Rectal smooth muscle tissue (tissue), 1 donor: Measurements from ENCODE around the gene SETSIP.
"Not testable (repeated sequence)": the region's sequence is repeated elsewhere in the genome, so short reads cannot be mapped to it uniquely, and the experiment has no call there.

Experiments
- H3K27ac ChIP-seq: one replicate; pipeline ENCODE4 v1.7.0; 2013; ENCODE audit warnings: low read depth, low read length, inconsistent platforms
- H3K27me3 ChIP-seq: one replicate; pipeline ENCODE4 v1.7.0; 2013; ENCODE audit warnings: low read length; ENCODE audit not compliant: control insufficient read depth, insufficient read depth
- H3K36me3 ChIP-seq: one replicate; pipeline ENCODE4 v1.7.0; 2013; ENCODE audit warnings: low read length; ENCODE audit not compliant: control insufficient read depth, insufficient read depth
- H3K4me1 ChIP-seq: one replicate; pipeline ENCODE4 v1.7.0; 2013; ENCODE audit warnings: low read length; ENCODE audit not compliant: control insufficient read depth, insufficient read depth
- H3K4me3 ChIP-seq: one replicate; pipeline ENCODE4 v1.7.0; 2013; ENCODE audit warnings: low read length
- H3K9ac ChIP-seq: one replicate; pipeline ENCODE4 v1.7.0; 2013; ENCODE audit warnings: low read length

Gene SETSIP

GRCh38 chr1:92043621-92044020 is 31.6 kb downstream of the SETSIP start:
- Histone ChIP-seq H3K4me1 (no peaks in the 10 kb centered on the region), H3K9ac (no peak overlapping the region), H3K27ac (no peak overlapping the region), H3K27me3 (no peaks in the 10 kb centered on the region), H3K4me3 (no peak overlapping the region), H3K36me3 (no peaks in the 10 kb centered on the region)

GRCh38 chr1:92040971-92041370 is 34.2 kb downstream of the SETSIP start:
- H3K4me3 ChIP-seq = no peak overlapping the region
- H3K4me1 ChIP-seq = no peaks in the 10 kb centered on the region
- no peak overlapping the region for H3K27ac ChIP-seq
- H3K27me3 ChIP-seq = no peaks in the 10 kb centered on the region
- H3K9ac ChIP-seq = no peak overlapping the region
- H3K36me3 ChIP-seq = no peaks in the 10 kb centered on the region

DNA sequence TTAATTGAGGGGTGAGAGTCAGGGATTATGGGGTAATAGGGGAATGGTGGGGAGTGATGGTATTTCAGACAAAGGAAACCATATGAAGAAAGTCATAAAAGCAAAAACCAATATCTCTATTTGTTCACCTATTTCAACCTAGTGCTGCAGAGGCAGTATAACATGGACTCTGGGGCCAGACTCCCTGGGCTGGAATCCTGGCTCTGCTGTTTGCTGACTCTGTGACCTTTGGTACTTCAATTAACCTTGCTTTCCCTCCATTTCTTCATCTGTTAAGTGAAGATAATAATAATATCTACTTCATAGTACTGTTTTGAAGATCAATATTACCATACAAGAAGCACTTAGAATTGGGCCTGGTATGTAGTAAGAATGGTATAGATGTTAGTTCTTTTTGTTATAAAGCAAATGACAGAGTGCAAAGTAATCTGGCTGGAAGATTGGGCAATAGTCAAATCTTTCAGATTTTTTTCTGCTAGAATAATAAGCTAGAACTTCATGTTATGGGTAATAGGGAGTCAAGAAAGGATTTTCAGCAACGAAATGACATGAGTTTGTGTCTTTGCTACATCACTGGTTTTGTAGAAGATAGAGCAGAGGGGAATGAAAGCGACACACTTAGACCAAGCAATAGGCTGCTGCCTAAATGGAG is 36.4 kb downstream of the SETSIP start:
- H3K9ac ChIP-seq = no peak overlapping the region
- no peaks in the 10 kb centered on the region for H3K4me1 ChIP-seq
- no peaks in the 10 kb centered on the region for H3K27me3 ChIP-seq
- no peaks in the 10 kb centered on the region for H3K36me3 ChIP-seq
- H3K4me3 ChIP-seq = no peak overlapping the region
- H3K27ac ChIP-seq = no peak overlapping the region

GRCh38 chr1:92037400-92037799 is 37.8 kb downstream of the SETSIP start:
- Histone ChIP-seq H3K36me3 (no peaks in the 10 kb centered on the region), H3K27me3 (no peaks in the 10 kb centered on the region), H3K4me1 (no peaks in the 10 kb centered on the region), H3K27ac (no peak overlapping the region), H3K9ac (no peak overlapping the region), H3K4me3 (no peak overlapping the region)

DNA sequence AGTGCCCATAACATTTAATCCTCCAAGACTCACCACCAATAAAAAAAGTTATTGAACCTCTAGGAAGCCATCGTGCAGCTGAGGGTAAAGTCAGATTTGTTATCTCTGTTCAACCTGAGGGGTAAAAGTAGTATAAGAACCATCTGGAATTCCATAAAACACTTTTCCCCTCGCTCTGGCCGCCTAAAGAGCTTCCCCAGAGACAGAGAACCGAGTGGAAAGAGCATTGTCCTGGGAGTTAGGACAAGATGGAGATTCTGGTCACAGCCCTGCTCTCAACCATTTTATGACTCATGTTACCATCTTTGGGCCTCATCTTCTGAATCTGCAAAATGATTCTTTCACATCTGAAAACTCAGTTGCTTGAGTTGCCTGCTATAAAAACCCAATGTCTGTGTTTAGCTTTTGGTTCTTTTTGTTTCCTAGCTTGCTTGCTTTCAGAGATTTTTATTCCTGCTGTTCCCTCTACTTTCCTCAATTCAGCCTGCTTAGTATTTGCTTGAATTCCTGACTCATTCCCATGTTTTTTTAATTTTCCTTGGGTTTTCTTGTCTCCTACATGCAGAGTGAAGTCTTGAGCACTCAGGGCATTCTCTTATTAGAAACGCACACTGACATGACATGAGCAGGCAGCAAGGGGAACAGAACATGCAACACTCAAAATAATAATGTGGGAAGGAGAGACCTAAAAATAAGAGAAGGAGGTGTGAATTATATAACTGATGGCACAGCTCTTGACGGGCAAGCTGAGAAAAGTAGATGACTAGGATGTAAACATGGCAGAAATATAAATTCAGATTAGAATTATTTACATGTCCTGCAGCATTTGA is 43.7 kb downstream of the SETSIP start:
- no peak overlapping the region for H3K27ac ChIP-seq
- H3K27me3 ChIP-seq = no peaks in the 10 kb centered on the region
- H3K4me3 ChIP-seq = no peak overlapping the region

DNA sequence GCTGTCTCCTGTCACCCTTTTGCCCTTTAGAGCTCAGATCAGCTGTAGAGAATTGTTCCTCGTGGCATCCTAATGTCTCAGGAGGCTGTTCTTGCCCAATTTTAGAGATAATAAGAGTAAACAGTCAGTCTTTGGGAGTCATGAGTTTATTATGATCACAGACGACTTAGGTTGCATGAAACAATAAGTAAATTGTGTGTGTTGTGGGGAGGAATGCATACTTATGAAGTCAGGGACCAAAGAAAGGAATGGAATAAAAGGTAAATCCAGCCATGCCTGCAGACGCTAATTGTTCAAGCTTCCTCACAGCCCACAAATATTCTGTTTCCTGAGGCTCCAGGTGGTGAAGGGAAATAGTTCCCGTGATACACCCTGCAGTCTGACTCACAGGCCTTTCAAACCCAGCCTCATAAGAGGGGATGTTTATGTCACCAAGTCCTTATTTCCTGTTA is 44.5 kb downstream of the SETSIP start:
- Histone ChIP-seq H3K4me3 (no peak overlapping the region), H3K36me3 (no peaks in the 10 kb centered on the region), H3K27me3 (no peaks in the 10 kb centered on the region), H3K4me1 (no peaks in the 10 kb centered on the region), H3K9ac (no peak overlapping the region), H3K27ac (no peak overlapping the region)

More for the DNA sequence above, 43.7 kb downstream of the SETSIP start:
- Histone ChIP-seq H3K9ac (no peak overlapping the region), H3K36me3 (no peaks in the 10 kb centered on the region), H3K4me1 (no peaks in the 10 kb centered on the region)

DNA sequence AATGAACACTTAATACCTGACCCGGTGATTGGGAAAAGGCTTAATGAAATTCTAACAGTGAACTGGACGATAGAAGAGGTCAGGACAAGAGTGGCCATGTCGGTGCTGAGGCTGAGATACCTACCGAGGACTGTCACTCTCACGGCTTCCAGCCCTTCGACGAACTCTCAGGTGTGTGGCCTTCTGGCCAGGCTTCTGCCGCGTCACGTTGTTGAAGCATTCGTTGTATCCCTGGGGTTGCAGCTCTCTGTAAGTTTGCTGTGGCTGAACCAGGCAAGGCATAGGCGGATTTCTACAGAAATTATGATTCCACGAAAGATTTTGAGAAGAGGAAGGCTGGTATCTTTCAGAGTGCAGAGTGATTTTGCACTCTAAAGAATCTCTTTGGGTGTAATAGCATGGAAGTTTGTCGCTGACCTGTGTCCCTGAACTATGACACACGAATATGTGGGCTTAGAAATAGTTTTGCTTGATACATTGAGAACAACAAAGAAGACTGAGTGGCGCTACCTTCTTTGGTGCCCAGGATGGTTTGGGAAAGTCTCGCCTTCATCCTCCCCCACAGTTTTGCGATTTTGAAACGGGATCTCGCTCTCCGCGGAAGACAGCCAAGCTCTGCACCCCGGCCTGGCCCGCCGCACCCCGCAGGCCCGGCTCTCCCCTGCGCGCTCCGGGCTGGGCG is 45.8 kb downstream of the SETSIP start:
- Histone ChIP-seq H3K9ac (no peak overlapping the region), H3K4me3 (peak overlapping the region; percentile 73), H3K36me3 (no peaks in the 10 kb centered on the region), H3K27me3 (no peaks in the 10 kb centered on the region), H3K4me1 (no peaks in the 10 kb centered on the region), H3K27ac (no peak overlapping the region)

GRCh38 chr1:92026806-92027205 is 48.4 kb downstream of the SETSIP start:
- Histone ChIP-seq H3K36me3 (no peaks in the 10 kb centered on the region), H3K27ac (no peak overlapping the region), H3K9ac (no peak overlapping the region), H3K4me3 (no peak overlapping the region), H3K4me1 (no peaks in the 10 kb centered on the region), H3K27me3 (no peaks in the 10 kb centered on the region)

DNA sequence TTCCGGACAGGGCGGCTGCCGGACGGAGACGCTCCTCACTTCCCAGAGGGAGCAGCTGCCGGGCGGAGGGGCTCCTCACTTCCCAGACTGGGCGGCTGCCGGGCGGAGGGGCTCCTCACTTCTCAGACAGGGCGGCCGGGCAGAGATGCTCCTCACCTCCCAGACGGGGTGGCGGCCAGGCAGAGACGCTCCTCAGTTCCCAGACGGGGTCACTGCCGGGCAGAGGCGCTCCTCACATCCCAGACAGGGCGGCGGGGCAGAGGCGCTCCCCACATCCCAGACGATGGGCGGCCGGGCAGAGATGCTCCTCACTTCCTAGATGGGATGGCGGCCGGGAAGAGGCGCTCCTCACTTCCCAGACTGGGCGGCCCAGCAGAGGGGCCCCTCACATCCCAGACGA is 49.2 kb downstream of the SETSIP start:
- not testable (repeated sequence) for H3K27me3 ChIP-seq, H3K36me3 ChIP-seq, H3K4me3 ChIP-seq, H3K27ac ChIP-seq, H3K9ac ChIP-seq, H3K4me1 ChIP-seq
